HCT116 (cell line): ENCODE measurements around the gene OR9Q1.

Experiments
- CBX3 ChIP-seq: IDR thresholded peaks from 2 replicates; pipeline ENCODE4 v1.6.1; 2012; ENCODE audit warnings: low read depth
- CTCF ChIP-seq, 3 experiments: fragments of 200-600 bp in 1 of 3; sonication (generic) in 1 of 3; IDR thresholded peaks in 2 of 3; conservative IDR thresholded peaks in 1 of 3; 2 replicates each; pipeline ENCODE4 v1.5.1; 2012 to 2017; ENCODE audit warnings: low read depth in 2 of 3, low read length in 2 of 3, antibody characterized with exemption in 1 of 3, borderline replicate concordance in 1 of 3, control low read depth in 1 of 3, mild to moderate bottlenecking in 1 of 3, mixed read lengths in 1 of 3, mixed run types in 1 of 3, moderate library complexity in 1 of 3; ENCODE audit not compliant: insufficient read depth in 1 of 3
- EZH2 ChIP-seq: fragments of 200-600 bp; sonication (generic); IDR thresholded peaks from 2 replicates; pipeline ENCODE4 v1.6.1; 2017; ENCODE audit warnings: antibody characterized with exemption, mixed run types
- EZH2phosphoT487 ChIP-seq: fragments of 200-600 bp; IDR thresholded peaks from 2 replicates; pipeline ENCODE4 v1.6.1; 2018; ENCODE audit warnings: antibody characterized with exemption, borderline replicate concordance
- POLR2A ChIP-seq: IDR thresholded peaks from 2 replicates; pipeline ENCODE4 v1.7.0; 2011; ENCODE audit warnings: borderline replicate concordance; ENCODE audit not compliant: insufficient read depth, insufficient read length; ENCODE audit errors: extremely low read depth
- POLR2AphosphoS5 ChIP-seq: IDR thresholded peaks from 2 replicates; pipeline ENCODE4 v1.6.1; 2011; ENCODE audit warnings: mild to moderate bottlenecking, low read depth, low read length, moderate library complexity
- SIN3A ChIP-seq: IDR thresholded peaks from 2 replicates; pipeline ENCODE4 v1.6.1; 2012; ENCODE audit warnings: low read depth
- SRF ChIP-seq: IDR thresholded peaks from 2 replicates; pipeline ENCODE4 v1.6.1; 2012; ENCODE audit warnings: low read depth
- TCF7L2 ChIP-seq: IDR thresholded peaks from 2 replicates; pipeline ENCODE4 v1.7.0; 2011; ENCODE audit warnings: borderline replicate concordance, inconsistent platforms; ENCODE audit not compliant: insufficient read depth, insufficient read length; ENCODE audit errors: extremely low read depth
- ZNF274 ChIP-seq: fragments of 200-500 bp; sonication (Bioruptor generic); IDR thresholded peaks from 2 replicates; pipeline ENCODE4 v1.6.1; 2014; ENCODE audit warnings: mild to moderate bottlenecking, low read depth, low read length, inconsistent platforms
- TF ChIP-seq, protein P1 (sequence below): IDR thresholded peaks from 2 replicates; pipeline ENCODE4 v1.6.1; 2012; ENCODE audit warnings: low read depth

DNA sequence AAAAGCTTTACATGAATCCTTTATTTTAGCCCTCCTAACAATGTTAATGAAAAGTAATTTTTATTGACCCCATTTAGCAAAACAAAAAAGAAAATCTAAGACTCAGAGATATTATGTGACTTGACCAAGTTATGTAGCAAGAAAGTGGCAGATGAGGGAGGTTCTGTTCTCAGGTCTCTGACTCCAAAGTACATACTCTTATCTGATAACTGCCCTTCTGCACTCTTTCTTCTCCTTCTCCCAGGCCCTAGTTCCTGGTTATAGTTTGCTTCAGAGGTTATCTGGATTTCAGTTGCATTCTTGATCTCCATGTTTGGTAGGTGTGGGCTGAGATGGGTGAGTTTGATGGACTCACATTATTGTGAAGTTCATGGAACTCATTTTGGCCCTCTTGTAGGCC is 169.7 kb downstream of the OR9Q1 start:
- TF ChIP-seq EZH2 (no peak), CTCF (IDR thresholded peaks at IDR 0.05 in 2 of 3, conservative IDR thresholded peaks at IDR 0.05 in 1 of 3; ENCODE audit: borderline replicate concordance in 1 of 3, insufficient read depth in 1 of 3, low read depth in 2 of 3, low read length in 2 of 3) (no peak), EZH2phosphoT487 (no peak), CBX3 (no peak), SRF (no peak), POLR2A (no peak), SIN3A (no peak), ZNF274 (no peak), TCF7L2 (no peak), POLR2AphosphoS5 (no peak)
- TF ChIP-seq, protein P1, sequence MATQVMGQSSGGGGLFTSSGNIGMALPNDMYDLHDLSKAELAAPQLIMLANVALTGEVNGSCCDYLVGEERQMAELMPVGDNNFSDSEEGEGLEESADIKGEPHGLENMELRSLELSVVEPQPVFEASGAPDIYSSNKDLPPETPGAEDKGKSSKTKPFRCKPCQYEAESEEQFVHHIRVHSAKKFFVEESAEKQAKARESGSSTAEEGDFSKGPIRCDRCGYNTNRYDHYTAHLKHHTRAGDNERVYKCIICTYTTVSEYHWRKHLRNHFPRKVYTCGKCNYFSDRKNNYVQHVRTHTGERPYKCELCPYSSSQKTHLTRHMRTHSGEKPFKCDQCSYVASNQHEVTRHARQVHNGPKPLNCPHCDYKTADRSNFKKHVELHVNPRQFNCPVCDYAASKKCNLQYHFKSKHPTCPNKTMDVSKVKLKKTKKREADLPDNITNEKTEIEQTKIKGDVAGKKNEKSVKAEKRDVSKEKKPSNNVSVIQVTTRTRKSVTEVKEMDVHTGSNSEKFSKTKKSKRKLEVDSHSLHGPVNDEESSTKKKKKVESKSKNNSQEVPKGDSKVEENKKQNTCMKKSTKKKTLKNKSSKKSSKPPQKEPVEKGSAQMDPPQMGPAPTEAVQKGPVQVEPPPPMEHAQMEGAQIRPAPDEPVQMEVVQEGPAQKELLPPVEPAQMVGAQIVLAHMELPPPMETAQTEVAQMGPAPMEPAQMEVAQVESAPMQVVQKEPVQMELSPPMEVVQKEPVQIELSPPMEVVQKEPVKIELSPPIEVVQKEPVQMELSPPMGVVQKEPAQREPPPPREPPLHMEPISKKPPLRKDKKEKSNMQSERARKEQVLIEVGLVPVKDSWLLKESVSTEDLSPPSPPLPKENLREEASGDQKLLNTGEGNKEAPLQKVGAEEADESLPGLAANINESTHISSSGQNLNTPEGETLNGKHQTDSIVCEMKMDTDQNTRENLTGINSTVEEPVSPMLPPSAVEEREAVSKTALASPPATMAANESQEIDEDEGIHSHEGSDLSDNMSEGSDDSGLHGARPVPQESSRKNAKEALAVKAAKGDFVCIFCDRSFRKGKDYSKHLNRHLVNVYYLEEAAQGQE = no peak
